Activated T-helper 1 cell treated with anti-CD3 and anti-CD28 coated beads, Interleukin-12 subunit alpha, Interleukin-12 subunit beta, Interleukin-2, Interleukin-4 antibody, amounts not matched to agents 30 ng/mL and 10 ng/mL and 1 ng/mL, durations not matched to agents 14 hours and 24 hours and 36 hours (primary cell): ENCODE data around the gene UNC13B. TPM values are rescaled to one million over a fixed set of nuclear protein-coding genes. Genes with fewer than 3 reads are reported as not detected.

Experiments used
- DNase-seq: peaks from one replicate; pipeline ENCODE4 v3.0.0; 2021; ENCODE audit warnings: low spot score
- H3K27ac Mint-ChIP-seq: one replicate; pipeline ENCODE4 v1.8.0; 2021; ENCODE audit warnings: mild to moderate bottlenecking, mixed read lengths
- H3K27me3 Mint-ChIP-seq: one replicate; pipeline ENCODE4 v1.8.0; 2022; ENCODE audit warnings: mild to moderate bottlenecking, moderate library complexity, mixed read lengths; ENCODE audit not compliant: insufficient read depth
- H3K36me3 Mint-ChIP-seq: one replicate; pipeline ENCODE4 v1.8.0; 2021; ENCODE audit warnings: low read depth, mixed read lengths
- H3K4me1 Mint-ChIP-seq: one replicate; pipeline ENCODE4 v1.8.0; 2021; ENCODE audit warnings: low read depth, mixed read lengths
- H3K4me3 Mint-ChIP-seq: one replicate; pipeline ENCODE4 v1.8.0; 2021; ENCODE audit warnings: mild to moderate bottlenecking, moderate library complexity, mixed read lengths
- H3K9me3 Mint-ChIP-seq: one replicate; pipeline ENCODE4 v1.8.0; 2021; ENCODE audit warnings: mixed read lengths
- intact Hi-C: fragments of 100-400 bp; cut with micrococcal nuclease; formaldehyde crosslinking; loops from one replicate; pipeline ENCODE4 v1.15.1; 2024
- total RNA-seq: library from RNA; stranded (reverse); gene quantifications from 2 replicates; pipeline ENCODE4 v1.2.3, GENCODE V29; 2022

Gene UNC13B
- total RNA-seq, 1 donor from 2014 or later, result 0.41 TPM

DNA sequence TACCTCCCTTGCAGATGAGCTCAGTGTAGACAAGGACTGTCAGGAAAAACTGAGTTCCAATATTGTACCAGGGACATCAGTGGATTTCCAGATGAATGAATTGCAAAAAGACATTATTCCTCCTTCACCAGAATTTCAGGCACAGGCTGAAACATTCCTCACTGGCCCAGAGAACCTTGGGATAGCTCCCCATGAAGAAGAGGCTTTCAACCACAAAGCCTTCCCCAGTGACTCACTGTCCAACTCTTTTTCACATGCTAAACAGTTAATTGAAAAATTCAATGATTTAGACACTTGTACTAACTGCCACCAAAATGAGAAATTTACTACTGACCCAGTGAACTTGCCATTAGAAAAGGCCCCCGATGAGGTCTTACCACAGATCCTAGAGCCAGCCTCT, 144.5 kb downstream of the UNC13B start:
- Mint-ChIP-seq H3K9me3 (peaks cover 3% of the 10 kb centered on the region), H3K4me1 (no peaks in the 10 kb centered on the region), H3K4me3 (no peak overlapping the region), H3K27me3 (peaks cover 32% of the 10 kb centered on the region), H3K27ac (no peak overlapping the region), H3K36me3 (no peaks in the 10 kb centered on the region)
- no peak for DNase-seq
- intact Hi-C loops, result no loop called here

DNA sequence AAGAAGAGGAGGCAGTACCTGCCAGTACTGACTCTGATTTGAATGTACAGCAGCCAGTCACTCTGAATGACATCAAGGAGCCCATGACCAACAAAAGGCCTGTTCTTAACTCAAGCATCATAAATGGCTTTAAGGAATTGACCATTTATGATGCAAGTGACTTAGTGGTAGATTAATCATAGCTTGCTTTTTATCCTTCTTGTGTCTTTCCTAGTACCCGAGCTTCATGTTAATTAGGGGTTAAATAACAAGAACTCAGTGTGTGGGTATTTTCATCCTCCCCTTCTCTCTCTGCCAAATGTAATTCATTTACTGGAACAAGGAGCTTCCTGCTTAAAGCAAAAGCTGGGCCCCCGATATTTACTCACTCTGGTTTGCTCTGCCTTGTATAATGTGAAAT, 146.5 kb downstream of the UNC13B start:
- no peak overlapping the region for H3K4me3 Mint-ChIP-seq
- intact Hi-C loops, result no loop called here

DNA sequence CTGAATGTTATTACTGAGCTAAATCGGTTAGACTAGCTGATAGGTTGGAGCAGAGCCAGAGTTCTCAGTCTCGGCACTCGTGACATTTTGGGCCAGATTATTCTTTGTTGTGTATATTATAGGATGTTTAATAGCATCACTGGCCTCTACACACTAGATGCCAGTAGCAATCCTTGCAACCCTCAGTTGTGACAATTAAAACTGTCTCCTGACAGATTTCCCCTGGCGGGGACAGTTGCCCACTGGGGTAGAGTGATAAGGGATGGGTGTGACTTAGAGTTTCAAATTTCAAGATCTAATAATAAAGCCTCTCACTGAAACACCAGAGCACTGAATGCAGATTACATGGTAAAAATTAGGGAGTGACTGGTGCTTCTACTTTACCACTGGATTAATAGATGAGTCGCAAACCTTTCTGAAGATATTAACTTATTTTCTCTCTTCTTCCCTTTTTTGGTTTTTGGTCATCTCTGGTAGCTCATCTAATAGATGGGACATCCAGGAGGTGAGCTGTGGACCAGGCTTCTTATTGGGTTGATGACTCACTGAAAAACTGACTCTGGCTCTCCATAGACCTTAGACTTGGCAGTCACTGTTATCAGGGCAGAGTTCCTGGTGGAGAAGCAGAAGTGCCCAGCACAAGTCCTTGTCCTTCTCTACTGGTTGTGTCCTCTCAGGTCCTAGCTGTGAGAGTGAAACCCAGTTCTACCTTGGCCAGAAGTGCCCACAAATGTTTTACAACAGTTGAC, 150.3 kb downstream of the UNC13B start:
- intact Hi-C loops, result no loop called here
- no peaks in the 10 kb centered on the region for H3K4me1 Mint-ChIP-seq
- no peak overlapping the region for H3K27ac Mint-ChIP-seq
- no peak for DNase-seq
- peaks cover 2% of the 10 kb centered on the region for H3K27me3 Mint-ChIP-seq
- no peaks in the 10 kb centered on the region for H3K9me3 Mint-ChIP-seq
- H3K4me3 Mint-ChIP-seq, result no peak overlapping the region
- no peaks in the 10 kb centered on the region for H3K36me3 Mint-ChIP-seq

More for the DNA sequence above, 146.5 kb downstream of the UNC13B start:
- Mint-ChIP-seq H3K4me1 (no peaks in the 10 kb centered on the region), H3K27ac (no peak overlapping the region), H3K9me3 (peaks cover 3% of the 10 kb centered on the region), H3K36me3 (no peaks in the 10 kb centered on the region), H3K27me3 (peaks cover 24% of the 10 kb centered on the region)
- DNase-seq, result no peak

DNA sequence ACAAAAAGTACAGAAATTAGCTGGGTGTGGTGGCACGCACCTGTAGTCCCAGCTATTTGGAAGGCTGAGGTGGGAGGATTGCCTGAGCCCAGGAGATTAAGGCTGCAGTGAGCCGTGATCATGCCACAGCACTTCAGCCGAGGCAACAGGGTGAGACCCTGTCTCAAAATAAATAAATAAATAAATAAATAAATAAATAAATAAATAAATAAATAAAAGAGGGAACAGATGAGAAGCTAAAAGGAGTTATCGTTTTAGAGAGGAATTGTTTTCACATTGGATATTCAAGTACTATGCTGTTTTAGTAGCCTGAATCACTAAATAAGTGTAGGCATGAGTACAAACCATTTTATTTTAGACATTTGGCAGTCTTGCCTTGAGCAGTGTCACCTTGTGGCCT, 151.7 kb downstream of the UNC13B start:
- Mint-ChIP-seq H3K4me1 (no peaks in the 10 kb centered on the region), H3K4me3 (no peak overlapping the region), H3K9me3 (no peaks in the 10 kb centered on the region), H3K27me3 (no peaks in the 10 kb centered on the region), H3K27ac (no peak overlapping the region), H3K36me3 (no peaks in the 10 kb centered on the region)
- intact Hi-C loops, result no loop called here
- no peak for DNase-seq

DNA sequence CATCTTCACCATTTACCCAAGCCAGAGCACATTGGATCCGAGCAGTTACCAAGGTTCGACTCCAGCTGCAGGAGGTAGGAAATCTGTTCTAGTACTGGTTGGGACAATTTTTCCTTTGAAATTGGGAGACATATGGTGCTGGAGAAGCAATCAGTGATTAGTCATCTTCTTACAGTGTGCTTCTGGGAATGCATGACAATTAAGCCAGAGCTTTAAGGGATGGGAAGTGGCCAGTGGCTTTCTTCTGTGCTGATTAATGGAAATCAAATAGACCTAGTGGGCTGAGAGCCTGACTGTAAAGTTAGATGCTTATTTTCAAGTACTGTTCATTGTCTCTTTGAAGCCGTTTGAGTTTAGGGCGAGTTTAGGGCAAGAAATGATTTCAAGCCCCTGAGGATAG, 152.1 kb downstream of the UNC13B start:
- Mint-ChIP-seq H3K9me3 (no peaks in the 10 kb centered on the region), H3K4me1 (no peaks in the 10 kb centered on the region), H3K36me3 (no peaks in the 10 kb centered on the region), H3K4me3 (no peak overlapping the region), H3K27ac (no peak overlapping the region), H3K27me3 (no peaks in the 10 kb centered on the region)
- no peak for DNase-seq
- intact Hi-C loops, result no loop called here

DNA sequence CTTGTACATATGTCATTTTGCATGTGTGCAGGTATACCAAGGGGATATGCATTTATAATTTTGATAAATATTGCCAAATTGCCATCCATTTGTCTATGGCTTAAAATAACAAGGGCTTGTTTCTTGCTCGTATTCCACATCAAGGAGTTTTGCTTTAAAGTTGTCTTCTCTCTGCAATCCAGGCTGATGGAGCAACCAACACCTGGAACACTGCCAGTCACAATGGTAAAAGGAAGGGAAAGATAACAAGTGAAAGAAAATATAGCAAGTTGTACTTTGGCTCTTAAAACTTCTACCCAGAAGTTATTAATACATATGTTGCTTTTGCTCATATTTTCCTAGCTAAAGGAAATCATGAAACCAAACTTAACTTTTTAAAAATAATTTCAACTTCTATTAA, 156.9 kb downstream of the UNC13B start:
- H3K27me3 Mint-ChIP-seq, result no peaks in the 10 kb centered on the region
- no peak overlapping the region for H3K4me3 Mint-ChIP-seq
- H3K27ac Mint-ChIP-seq, result no peak overlapping the region
- intact Hi-C loops, result no loop called here
- no peaks in the 10 kb centered on the region for H3K36me3 Mint-ChIP-seq
- H3K9me3 Mint-ChIP-seq, result no peaks in the 10 kb centered on the region
- H3K4me1 Mint-ChIP-seq, result no peaks in the 10 kb centered on the region
- DNase-seq, result no peak

DNA sequence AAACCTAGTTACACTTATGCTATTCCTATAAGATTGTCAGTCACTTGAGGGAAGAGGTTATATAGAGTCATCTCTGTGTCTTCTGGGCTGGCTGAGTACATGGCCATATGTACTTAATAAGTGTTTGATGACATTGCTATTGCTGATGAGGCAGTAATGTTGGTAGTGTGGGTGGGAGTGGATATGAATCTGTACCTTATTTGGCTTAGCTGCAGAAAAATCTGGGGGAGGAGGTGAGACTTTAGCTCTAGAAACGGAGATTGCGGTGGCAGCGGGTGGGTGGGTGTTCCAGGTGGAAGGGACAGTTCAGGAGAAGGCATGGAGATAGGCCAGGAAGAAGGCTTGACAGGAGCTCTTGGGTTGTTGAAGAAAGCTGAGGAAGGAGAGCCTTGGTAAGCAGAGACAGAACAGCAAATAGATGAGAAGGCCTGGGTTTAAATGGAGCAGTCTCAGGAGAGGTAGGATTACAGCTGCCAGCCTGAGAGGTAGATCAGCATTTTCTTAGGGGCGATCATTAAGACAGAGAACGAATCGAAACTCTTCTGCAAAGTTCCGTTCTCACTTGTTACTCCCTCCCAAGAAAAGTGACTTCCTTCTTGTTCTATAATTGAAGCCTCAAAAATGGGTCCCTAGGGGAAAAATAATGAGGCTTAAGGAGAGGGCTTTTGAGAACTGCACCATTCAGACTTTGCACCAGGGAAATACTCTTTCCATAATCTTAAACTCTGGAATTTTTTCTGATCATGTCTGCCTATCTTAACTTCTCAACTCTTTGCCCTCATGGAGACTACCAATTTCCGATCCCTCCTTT, 160.5 kb downstream of the UNC13B start:
- H3K9me3 Mint-ChIP-seq, result no peaks in the 10 kb centered on the region
- no peaks in the 10 kb centered on the region for H3K36me3 Mint-ChIP-seq
- no peak overlapping the region for H3K4me3 Mint-ChIP-seq

DNA sequence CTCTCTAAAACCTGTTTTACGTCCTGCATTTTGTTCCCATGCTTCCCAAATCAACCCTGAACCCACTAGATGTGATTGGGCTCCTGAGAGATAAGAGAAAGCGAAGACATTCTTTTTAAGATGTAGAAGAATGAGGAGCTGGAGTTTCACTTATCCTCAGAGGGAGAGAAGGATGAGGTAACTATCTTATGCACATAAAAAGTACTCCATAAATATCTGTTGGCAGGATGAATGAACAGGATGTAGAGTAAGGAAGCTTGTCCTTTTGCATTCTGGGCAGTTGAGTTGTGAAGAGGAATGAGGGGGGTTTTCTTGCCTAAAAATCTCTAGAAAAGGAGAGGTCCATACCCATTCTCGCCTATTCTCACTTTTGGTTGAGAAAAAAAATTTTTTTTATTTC, 163.2 kb downstream of the UNC13B start:
- Mint-ChIP-seq H3K9me3 (no peaks in the 10 kb centered on the region), H3K4me1 (no peaks in the 10 kb centered on the region), H3K4me3 (no peak overlapping the region), H3K27me3 (peaks cover 2% of the 10 kb centered on the region), H3K27ac (no peak overlapping the region), H3K36me3 (no peaks in the 10 kb centered on the region)
- intact Hi-C loops, result no loop called here
- no peak for DNase-seq

More for the DNA sequence above, 160.5 kb downstream of the UNC13B start:
- Mint-ChIP-seq H3K4me1 (no peaks in the 10 kb centered on the region), H3K27me3 (peaks cover 2% of the 10 kb centered on the region), H3K27ac (no peak overlapping the region)
- no peak for DNase-seq
- intact Hi-C loops, result no loop called here

DNA sequence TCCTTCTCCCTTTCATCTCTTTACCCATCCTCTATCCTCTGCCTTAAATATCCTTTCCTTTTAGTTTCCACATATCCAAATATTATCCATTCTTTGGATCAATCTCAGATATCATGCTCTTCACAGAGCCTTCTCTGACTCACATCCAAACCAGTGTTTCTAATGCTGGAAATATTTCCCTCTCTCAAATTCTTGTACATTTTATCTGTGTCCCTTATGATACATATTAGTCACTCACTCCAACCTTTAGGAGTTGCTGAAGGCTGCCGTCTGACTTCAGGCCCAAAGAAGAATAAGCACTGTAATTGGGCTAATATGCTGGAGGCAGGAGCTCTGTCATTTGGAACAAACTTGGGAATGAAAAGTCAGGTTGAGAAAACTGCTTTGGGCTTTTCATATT, 171.7 kb downstream of the UNC13B start:
- H3K4me1 Mint-ChIP-seq, result no peaks in the 10 kb centered on the region
- H3K27me3 Mint-ChIP-seq, result no peaks in the 10 kb centered on the region
- DNase-seq, result no peak
- H3K9me3 Mint-ChIP-seq, result no peaks in the 10 kb centered on the region
- H3K27ac Mint-ChIP-seq, result no peak overlapping the region
- H3K4me3 Mint-ChIP-seq, result no peak overlapping the region
- intact Hi-C loops, result no loop called here
- H3K36me3 Mint-ChIP-seq, result no peaks in the 10 kb centered on the region

DNA sequence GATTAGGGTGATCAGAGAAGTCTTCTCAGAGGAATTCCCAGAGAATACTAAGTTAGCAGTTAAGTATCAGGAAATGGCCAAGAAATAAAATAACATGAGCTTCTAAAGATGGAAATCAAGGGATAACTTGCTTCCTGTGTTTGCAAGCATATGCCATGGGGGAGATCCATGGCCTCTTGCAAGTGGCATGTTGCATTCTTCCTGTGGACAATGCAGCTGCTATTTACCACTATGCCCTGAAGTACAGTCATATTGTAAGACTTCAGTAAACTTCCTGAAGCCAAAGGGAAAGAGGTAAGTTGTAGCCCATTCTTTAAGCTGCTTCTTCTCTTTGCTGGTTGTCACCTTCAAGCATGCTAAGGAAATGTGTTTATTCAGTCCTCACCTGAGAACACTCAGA, 173.4 kb downstream of the UNC13B start:
- intact Hi-C loops, result no loop called here

DNA sequence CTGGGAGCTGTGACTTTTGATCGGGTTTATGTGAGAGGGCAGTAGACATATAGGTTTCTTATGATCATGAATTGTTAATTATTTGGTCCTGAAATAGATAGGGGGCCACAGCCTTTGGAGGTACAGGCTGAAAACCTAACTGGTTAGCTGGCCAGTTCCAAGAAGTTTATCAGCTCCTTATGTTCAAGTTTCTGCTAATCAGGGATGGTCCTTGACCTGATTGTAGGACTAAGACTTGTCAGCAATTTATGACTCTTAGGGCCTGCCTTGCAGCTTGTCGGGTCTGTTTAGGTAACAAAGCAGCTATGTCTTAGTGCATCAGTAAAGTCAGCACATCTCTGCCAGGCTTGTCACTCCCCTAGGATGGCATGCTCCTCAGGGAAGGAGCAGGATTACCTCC, 176.3 kb downstream of the UNC13B start:
- no peak for DNase-seq
- H3K27me3 Mint-ChIP-seq, result no peaks in the 10 kb centered on the region
- intact Hi-C loops, result no loop called here
- H3K4me1 Mint-ChIP-seq, result no peaks in the 10 kb centered on the region
- H3K36me3 Mint-ChIP-seq, result no peaks in the 10 kb centered on the region
- H3K27ac Mint-ChIP-seq, result no peak overlapping the region
- H3K4me3 Mint-ChIP-seq, result no peak overlapping the region
- no peaks in the 10 kb centered on the region for H3K9me3 Mint-ChIP-seq

More for the DNA sequence above, 173.4 kb downstream of the UNC13B start:
- Mint-ChIP-seq H3K9me3 (no peaks in the 10 kb centered on the region), H3K27me3 (no peaks in the 10 kb centered on the region), H3K4me3 (no peak overlapping the region), H3K4me1 (no peaks in the 10 kb centered on the region), H3K27ac (no peak overlapping the region), H3K36me3 (no peaks in the 10 kb centered on the region)
- no peak for DNase-seq

DNA sequence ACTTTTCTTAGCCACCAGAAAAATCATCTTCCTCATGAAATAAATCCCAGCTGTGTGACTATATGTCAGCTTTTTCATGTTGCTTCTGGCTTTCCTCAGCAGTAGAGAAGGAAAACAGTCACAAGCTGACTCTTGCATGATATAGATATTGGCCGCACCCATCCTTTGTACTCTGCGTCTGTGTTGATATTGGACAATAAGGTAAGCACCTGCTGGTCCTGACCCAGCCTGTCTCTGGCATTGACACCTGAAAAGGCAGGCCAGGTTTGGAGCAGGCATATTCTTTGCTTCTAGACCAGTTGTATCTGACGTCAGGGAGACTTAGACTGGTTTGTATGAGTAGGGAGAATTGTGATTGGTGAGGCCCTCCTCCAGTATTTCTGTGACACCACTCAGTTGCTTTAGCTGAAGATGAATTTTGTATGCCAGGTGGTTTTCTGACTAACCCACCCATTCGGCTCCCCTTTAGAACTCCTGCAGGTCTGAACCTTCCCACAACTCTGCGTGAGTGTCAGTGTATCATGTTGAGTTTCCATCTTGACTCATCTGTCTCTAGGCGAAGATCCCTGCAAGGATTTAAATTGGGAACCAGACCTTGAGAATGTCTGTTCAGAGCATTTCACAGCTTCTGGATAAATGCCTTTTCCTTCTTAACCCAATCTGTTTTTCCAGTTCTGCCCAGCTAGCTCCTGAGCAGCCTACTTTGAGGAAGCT, 176.9 kb downstream of the UNC13B start:
- no peaks in the 10 kb centered on the region for H3K27me3 Mint-ChIP-seq
- no peak overlapping the region for H3K27ac Mint-ChIP-seq
- DNase-seq, result no peak
- H3K9me3 Mint-ChIP-seq, result no peaks in the 10 kb centered on the region
- H3K36me3 Mint-ChIP-seq, result no peaks in the 10 kb centered on the region
- no peaks in the 10 kb centered on the region for H3K4me1 Mint-ChIP-seq
- H3K4me3 Mint-ChIP-seq, result no peak overlapping the region
- intact Hi-C loops, result no loop called here

DNA sequence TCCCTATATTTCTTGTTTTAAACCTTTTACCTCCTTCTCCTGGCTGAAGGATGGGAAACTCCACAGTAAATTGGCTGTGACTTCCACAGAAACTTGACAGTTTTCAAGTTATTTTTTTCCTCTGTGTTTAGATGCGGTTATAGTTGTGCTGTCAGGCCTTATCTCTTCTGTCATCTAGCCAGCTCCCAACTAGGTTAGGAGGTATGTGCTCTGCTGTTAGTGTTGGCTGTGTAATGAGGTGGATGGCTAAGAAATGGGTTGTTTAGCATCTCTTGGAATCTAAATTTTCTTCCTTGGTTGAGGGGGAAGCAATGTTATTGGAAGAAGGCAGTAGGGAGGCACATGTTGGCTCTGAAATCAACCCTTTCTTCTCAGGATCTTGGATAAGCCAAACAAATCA, 178.2 kb downstream of the UNC13B start:
- intact Hi-C loops, result no loop called here
- no peaks in the 10 kb centered on the region for H3K4me1 Mint-ChIP-seq
- DNase-seq, result no peak
- H3K27me3 Mint-ChIP-seq, result no peaks in the 10 kb centered on the region
- no peaks in the 10 kb centered on the region for H3K9me3 Mint-ChIP-seq
- H3K27ac Mint-ChIP-seq, result no peak overlapping the region
- H3K36me3 Mint-ChIP-seq, result no peaks in the 10 kb centered on the region
- no peak overlapping the region for H3K4me3 Mint-ChIP-seq
